Dermis blood vessel endothelial cell (primary cell): ENCODE data around the gene CACNG5. TPM values are rescaled to one million over a fixed set of nuclear protein-coding genes. Genes with fewer than 3 reads are reported as not detected.

Experiments used
- DNase-seq: peaks from one replicate; pipeline ENCODE4 v3.0.0; 2010
- total RNA-seq: library from RNA; depleted of rRNA; stranded (reverse); fragments of >200 nt; gene quantifications from 2 replicates; pipeline ENCODE4 v1.2.3, GENCODE V29; 2014

The CACNG5 gene
- total RNA-seq, 1 donor from 2014 or later: not detected

DNA sequence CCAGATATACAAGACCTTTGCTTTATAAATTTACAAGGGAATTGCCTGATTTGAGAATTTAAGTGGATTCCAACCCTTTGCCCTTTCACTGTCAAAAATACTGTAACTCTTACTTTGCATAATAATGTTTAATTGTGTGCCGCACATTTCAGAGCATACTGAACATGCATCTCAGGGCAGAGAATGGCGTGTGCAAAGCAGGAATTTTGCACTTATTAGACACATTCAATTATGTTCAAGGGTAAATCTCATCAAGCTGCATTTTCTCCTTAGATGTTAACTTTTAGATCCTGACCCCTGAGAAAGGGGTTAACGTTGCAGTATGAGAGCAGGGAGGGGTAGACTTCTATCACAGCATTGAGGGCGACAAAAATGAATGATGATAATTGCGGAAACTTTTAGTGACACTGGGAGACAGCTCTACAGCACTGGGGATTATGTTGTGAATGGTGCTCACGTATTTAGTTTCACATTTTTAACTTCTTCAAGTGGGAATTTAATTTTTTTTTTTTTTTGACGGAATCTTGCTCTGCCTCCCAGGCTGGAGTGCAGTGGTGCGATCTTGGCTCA lies 75.0 kb downstream of the CACNG5 start:
- DNase-seq: no peak

DNA sequence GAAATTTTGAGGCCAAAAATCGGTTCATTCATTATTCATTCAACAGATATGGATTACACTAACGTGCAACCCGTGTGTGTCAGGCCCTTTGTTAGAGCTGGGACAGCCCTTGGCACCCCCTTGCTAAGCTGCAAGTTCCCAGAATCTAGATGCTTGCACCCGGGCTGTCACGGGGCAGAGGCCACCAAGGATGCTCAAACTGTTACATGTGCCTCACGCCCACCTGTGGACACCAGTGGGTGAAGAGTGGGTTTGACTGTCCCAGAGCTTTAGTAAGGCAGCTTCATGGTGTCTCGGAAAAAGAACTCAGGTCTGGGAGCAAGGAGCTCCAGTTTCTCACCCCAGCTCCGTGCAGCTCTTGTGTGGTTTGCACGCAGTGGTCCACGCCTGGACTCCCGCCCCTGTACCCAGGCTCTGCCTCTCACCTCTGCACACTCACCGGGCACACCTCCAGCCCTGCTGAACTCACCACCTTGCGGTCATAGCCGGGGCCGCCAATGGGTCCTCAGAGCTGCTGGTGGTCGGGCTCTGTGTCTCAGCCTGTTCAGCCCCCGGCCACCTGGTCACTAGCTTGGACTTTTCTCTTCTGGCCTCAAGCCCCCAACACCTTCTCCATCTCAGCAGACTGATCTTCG lies 75.9 kb downstream of the CACNG5 start:
- DNase-seq: no peak

GRCh38 chr17:66915204-66915611 lies 80.3 kb downstream of the CACNG5 start:
- no peak for DNase-seq

DNA sequence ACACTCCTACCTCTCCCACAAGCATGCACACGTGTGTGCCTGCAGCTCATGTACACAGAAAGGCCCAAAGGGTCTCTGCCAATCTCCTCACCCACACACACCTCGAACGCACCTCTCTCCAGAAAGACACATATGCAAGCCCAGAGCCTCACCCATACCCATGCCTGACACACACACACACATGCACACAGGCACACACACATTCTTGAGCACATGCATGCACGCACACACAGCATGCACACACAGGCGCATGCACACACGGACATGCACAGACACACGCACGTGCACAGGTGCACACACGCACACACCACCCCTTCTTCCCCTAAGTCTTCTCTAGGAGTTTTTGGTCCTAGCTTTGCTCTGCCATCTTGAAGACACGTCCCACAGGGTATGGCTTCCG lies 80.9 kb downstream of the CACNG5 start:
- no peak for DNase-seq

DNA sequence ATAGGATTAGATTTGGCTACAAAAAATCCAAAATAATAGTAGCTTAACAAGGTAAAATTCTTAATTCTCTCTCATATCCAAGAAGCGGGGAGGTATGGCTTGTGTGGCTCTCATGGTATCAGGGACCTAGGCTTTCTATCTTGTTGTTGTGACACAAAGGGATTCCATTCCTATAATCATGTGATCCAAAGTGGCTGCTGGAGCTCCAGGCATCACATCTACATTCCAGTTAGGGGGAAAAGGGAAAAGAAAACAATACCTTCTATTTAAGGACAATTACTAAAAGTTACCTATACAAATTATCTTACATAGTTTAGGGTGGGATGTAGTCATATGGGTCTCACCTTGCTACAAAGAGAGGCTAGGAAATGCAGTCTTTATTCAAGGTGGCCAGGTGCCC lies 82.0 kb downstream of the CACNG5 start:
- DNase-seq: no peak

- no peak for DNase-seq
Measured at GRCh38 chr17:66918896-66919295, 84.0 kb downstream of the CACNG5 start.

GRCh38 chr17:66920435-66920834 lies 85.5 kb downstream of the CACNG5 start:
- DNase-seq: no peak

DNA sequence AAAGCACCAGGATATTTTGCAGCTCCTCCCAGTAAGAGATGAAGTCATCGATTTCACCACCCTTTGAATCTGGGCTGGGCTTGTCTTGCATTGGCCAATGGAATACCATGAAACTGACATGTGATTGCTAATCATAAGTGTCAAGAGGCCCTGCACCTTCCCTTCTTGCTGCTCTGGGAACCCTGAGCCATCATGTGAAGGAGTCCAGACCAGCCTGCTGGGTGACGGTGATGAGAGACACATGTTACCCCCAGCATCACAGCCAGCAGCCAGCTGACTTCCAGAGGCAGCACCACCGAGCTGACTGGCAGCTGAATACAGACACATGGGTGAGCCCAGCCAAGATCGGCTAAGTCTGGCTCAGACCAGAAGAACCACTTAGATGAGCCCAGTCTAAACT lies 86.0 kb downstream of the CACNG5 start:
- no peak for DNase-seq

DNA sequence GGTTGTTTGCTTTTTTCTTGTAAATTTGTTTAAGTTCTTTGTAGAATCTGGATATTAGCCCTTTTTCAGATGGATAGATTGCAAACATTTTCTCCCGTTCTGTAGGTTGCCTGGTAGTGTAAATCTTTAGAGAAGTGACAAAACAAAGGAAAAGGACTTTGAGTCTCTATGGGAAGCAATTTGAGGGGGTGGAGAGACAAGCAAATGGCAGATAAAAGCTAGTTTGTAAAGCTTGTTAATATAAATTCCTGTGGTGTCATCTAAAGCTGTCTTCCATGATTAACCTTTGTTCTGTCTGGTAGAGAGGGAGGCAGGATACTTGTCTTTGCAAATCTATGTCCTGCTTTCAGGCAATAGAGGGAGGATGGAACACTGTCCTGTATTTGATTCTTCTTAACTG lies 89.0 kb downstream of the CACNG5 start:
- no peak for DNase-seq

DNA sequence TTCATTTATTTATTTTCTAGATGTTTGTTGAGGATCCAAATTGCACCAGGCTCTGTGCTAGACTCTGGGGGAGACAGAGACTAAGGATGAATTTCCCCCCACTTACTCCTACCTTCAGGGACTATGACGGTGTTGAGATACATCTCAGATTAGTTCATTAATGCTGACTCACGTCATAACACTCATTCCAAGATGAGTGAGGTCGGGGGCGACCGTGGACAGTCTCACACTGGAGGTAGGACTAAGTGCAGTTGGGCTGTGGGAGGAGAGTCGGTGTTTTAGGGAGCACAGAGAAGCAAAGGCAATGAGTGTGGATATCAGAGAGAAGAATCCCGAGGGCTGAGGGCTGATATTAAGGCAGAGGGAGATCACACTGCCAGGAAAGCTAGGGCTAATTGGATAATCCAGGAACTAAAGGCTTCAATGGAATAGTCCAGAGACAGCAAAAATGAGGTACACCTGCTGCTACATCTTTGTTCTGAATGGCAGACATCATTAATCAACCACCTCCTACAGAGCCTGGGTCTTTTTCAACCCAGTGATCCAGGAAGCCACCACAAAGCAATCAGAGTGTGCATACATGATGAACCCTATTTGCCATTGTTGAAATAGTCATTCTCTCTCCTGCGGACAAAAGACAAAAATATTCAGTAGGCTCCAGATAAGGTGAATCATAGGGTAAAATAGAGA lies 91.0 kb downstream of the CACNG5 start:
- no peak for DNase-seq

- DNase-seq: no peak
Measured at GRCh38 chr17:66928949-66929348, 94.0 kb downstream of the CACNG5 start.

DNA sequence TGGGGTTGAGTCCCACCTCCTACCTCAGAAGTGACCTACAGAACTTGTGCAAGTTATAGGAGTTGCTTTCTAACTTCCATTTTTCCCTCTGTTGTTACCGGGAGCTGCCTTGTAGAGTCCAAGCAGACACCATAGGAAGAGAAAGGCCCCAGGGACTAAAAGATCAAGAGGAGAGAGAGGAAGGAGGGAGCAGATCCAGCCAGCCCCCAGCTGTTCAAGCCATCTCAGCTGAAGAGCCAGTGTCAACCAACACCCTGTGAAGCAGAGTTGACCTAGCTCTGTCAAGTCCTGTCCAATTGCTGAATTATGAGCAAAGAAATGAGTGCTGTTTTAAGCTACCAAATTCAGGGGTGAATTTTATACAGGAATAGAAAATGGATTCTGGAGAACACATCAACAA lies 94.7 kb downstream of the CACNG5 start:
- DNase-seq: no peak

DNA sequence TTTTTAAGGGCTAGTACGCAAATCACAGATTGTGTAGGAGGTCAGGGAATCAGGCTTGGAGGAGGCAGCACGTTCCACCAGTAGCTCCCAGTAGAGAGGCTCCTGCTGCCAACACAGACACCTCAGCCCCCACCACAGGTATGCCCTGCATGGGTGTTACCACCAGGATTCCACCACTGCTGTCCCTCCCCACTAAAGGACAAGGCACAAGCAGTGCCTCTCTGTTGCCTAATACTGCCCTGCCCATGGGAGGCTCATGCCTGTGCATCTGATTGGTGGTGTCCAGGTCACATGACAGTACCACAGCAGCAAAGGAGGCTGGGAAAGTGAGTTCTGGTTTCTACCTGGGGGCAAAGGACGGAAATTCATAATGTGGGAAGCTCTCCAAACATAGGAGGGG lies 96.0 kb downstream of the CACNG5 start:
- DNase-seq: no peak

DNA sequence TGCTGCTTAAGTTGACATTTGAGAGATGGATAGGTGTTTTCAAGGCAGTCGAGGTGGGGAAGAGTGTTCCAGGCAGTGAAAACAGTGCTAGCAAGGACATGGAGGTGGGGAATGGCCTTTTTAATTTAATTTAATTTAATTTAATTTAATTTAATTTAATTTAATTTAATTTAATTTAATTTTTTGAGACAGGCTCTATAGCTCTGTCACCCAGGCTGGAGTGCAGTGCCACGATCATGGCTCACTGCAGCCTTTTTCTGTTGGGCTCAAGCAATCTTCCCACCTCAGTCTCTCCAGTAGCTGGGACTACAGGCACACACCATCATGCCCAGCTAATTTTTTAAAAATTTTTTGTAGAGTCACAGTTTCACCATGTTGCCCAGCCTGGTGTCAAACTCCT lies 97.4 kb downstream of the CACNG5 start:
- no peak for DNase-seq

DNA sequence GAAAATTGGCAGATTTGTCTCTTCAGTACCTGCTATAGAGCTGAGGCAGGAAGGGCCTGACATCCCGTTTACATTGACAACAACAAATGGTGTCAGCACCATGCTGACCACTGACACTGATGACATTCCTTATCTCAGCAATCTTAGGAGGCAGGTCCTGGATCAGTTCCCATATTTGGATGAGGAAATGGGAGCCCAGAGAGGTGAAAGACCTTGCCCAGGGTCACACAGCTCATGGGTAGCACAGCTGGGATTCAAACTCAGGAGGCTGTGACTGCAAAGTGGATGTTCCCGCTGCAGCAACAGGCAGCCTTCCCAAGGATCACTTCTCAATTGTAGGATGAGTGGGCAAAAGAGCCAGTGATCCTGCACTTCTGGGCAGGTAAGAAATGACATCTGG lies 99.1 kb downstream of the CACNG5 start:
- DNase-seq: no peak

Other genes starting within 250 kb of the CACNG5 start
- gene CACNG4, start 129.6 kb downstream of the CACNG5 start, total RNA-seq: not detected in 2 replicates
- gene CACNG1, start 209.4 kb downstream of the CACNG5 start, total RNA-seq: not detected in 2 replicates